ENCODE results near the gene PFDN2.
"Not testable (repeated sequence)": the region's sequence is repeated elsewhere in the genome, so short reads cannot be mapped to it uniquely, and the experiment has no call there.

PFDN2 gene

DNA sequence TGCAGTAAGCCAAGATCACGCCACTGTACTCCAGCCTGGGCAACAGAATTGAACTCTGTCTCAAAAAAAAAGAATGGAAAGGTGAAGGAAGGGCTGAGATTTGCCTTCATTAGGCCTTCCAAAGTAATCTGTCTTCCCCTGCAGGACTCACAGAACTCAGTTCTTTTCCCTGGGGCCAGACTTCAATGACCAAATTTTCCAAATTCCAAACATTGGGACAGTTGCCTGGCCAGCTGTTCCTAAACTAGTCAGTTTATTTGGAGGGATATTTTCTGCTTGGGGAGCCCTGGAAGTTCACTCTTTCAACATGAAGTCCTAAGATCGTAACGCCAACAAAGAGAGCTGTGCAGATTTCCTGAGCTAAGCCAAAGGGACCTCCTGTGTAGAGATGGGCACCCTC is 20.0 kb upstream of the PFDN2 start:
- no peak for DNase-seq

GRCh38 chr1:161133220-161133740 is 15.4 kb upstream of the PFDN2 start:
- DNase-seq: no peak

DNA sequence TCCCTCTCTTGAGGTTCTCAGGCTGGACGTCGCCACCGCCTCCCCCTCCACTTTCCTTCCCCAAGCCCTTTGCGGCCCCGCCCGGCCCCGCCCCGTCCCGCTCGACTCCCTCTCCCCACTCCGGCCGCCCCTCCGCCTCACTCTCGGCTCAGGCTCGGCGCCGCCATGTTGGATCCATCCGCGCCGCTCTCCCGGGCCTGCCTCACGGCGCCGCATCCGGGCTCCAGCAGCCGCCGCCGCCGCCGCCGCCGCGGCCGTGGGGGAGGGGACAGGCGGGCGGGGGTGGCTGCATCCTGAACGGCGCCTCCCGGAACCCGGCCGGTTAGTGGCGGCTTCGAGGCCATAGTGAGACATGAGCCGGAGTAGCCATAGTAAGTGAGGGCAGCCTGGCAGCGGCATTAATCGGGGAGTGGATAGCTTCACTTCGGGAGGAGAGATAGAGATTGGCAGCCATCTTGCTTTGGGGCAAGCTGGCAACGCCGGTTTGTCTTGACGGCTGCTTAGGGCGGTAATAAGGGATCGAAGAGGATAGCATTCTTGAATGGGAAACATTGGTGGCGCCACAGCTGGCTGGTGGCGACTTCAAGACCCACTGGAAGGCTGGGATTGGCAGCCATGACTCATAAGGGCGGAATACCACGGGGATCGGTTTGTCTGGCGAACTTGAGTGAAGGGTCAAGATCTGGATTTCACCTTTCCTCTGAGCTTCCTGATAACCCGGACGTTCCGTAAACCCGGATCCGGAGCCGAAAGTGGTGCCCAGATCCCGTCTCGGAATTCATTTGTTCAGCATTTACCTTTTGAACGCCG is 14.8 kb upstream of the PFDN2 start, which contains the start of gene DEDD:
Gene DEDD (minus strand): TSS at position 258 of the 810 bp plus-strand sequence. CDS start 8,205 bp downstream, outside the sequence.
- peak; percentile 94 for DNase-seq

- peak; percentile 11 for DNase-seq
Measured at GRCh38 chr1:161131523-161132409, 13.9 kb upstream of the PFDN2 start.

- no peak for DNase-seq
Measured at GRCh38 chr1:161130266-161130665, 12.4 kb upstream of the PFDN2 start.

- DNase-seq: no peak
Measured at GRCh38 chr1:161128591-161129420, 11.0 kb upstream of the PFDN2 start.

- DNase-seq: no peak
Measured at GRCh38 chr1:161127649-161128048, 9.8 kb upstream of the PFDN2 start.

DNA sequence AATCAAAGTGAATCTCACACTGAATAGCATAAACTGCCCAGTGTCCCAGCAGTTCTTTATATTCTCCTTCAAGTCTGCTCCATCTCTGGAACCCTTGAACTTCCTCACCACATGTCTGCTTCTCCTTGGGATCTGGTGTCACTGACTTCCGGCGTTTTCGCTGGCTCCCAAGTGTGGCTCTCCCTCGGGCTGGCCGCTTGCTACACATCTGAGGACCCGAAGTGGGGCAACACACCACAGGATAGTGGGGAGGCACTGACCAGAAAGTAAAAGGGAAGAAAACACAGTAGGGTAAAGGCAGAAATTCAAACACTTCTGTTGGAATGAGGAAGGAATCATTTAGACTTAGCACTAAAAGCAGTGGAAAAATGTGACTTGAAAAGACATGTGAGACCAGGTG is 5.1 kb upstream of the PFDN2 start:
- no peak for DNase-seq

DNA sequence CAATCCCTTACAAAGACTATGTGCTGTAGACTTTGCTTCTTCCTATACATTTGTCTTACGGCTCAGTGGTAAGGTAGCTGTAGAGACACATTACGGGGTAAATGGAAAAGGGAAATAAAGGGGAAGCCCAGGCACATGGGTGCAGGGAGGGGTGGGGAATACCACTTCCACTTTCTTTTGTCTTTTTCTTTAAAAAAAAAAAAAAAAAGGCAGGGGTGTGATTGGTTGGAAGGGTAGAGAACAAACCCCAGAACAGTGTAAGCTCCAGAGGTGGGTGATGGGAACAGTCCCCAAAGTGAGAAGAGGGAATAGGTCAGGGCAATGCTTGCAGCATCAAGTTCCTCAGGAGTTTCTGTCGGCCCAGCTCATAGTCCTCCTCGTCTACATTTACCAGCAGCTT is 4.0 kb upstream of the PFDN2 start:
- DNase-seq: no peak

GRCh38 chr1:161121042-161121650 is 3.3 kb upstream of the PFDN2 start:
- DNase-seq: no peak

- peak; percentile 47 for DNase-seq
Measured at GRCh38 chr1:161119092-161119903, 1.5 kb upstream of the PFDN2 start.

DNA sequence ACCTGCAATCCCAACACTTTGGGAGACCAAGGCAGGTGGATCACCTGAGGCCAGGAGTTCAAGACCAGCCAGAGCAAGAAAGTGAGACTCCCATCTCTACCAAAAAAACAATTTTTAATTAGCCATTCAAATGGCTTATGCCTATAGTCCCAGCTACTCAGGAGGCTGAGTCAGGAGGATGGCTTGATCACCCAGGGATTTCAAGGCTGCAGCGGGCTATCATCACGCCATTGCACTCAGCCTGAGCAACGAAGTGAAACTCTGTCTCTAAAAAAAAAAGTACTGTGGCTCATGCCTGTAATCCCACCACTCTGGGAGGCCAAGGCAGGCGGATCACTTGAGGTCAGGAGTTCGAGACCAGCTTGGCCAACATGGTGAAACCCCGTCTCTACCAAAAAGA is 1.9 kb downstream of the PFDN2 start:
- not testable (repeated sequence) for DNase-seq

GRCh38 chr1:161115132-161115711 is 2.6 kb downstream of the PFDN2 start:
- DNase-seq: peak; percentile 93

- no peak for DNase-seq
Measured at GRCh38 chr1:161114556-161114955, 3.3 kb downstream of the PFDN2 start.

- DNase-seq: no peak
Measured at GRCh38 chr1:161113915-161114314, 3.9 kb downstream of the PFDN2 start.

DNA sequence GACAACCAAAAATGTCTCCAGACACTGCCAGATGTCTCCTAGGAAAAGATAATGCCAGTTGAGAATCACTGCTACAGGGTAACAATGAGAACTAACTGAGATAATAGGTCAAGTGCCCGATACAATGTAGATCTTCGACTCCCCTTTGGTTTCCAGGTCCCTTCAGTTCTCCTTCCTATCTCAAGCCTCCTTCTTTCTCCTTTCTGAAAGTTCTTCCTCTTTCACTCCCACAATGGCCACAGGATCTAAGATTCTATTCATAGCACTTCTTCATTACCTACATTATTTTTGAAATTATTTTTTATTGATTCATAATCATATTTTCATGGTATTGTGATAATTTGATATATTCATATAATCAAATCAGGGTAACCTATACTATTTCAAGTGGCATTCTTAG is 6.3 kb downstream of the PFDN2 start:
- no peak for DNase-seq

DNA sequence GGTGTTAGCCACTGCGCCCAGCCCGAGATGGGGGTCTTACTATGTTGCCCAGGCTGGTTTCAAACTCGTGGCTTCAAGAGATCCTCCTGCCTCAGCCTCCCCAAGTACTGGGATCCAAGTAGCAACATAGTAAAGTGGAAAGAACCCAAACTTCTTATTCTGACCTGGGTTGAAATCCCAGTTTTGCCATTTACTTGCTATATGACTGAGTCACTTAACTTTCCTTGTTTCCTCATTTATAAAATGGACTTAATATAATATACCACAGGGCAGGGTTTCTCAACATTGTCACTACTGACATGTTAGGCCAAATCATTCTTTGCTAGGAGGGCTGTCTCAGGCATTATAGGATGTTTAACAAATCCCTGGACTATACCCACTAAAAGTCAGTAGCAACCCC is 6.7 kb downstream of the PFDN2 start:
- DNase-seq: no peak

DNA sequence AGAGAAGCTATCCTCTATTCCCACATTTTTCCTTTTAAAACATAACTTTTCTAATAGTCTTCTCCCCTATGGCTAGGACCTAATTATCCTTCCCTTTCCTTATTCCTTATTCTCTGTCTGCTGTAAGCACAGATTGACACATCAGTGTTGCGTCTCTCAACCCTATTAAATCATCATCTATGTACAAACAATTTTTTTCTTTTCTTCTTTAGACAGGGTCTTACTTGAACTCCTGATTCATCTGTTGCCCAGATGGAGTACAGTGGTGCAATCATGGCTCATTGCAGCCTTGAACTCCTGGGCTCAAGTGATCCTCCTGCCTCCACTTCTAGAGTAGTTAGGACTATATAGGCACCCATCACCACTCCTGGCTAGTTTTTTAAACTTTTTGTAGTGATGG is 11.4 kb downstream of the PFDN2 start:
- DNase-seq: no peak

DNA sequence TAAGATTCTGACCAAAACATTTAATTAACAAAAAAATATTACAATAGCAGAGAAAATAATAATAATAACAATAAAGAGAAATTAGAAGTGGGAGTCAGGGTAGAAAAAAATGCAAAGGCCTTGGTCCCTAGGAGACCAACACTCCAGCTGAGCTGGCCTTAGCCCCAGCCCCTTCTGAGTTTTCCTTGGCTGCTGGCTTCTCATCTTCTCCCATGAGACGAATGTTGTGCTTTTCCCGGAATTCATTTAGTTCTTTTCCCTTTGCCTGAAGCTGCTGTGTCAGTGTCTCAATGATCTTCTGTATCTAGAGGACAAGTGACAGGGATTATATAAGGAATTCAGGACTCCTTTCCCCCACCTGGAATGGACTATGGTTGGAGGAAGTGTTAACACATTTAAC is 17.3 kb downstream of the PFDN2 start:
- no peak for DNase-seq

- DNase-seq: no peak
Measured at GRCh38 chr1:161099090-161099802, 18.6 kb downstream of the PFDN2 start.

All from NCI-H226 (cell line).